ENCODE measurements around the gene ILDR1. TPM values are rescaled to one million over a fixed set of nuclear protein-coding genes. Genes with fewer than 3 reads are reported as not detected.
"Not testable (repeated sequence)": the region's sequence is repeated elsewhere in the genome, so short reads cannot be mapped to it uniquely, and the experiment has no call there.

ILDR1 gene
- polyA plus RNA-seq, 1 donor from 2014 or later, result not detected

GRCh38 chr3:122052968-122053367, 30.9 kb upstream of the ILDR1 start:
- no peak overlapping the region for H2AFZ ChIP-seq (ENCODE audit: low read depth, low read length)
- H3K27ac ChIP-seq (ENCODE audit: low read length), result no peak overlapping the region
- no peaks in the 10 kb centered on the region for H3K9me3 ChIP-seq (ENCODE audit: low read length)
- no peak for TF ChIP-seq EZH2 (IDR thresholded peaks at IDR 0.05; ENCODE audit: borderline replicate concordance, insufficient read depth, low read length, poor library complexity, severe bottlenecking)
- no peak for TF ChIP-seq EP300 (conservative IDR thresholded peaks at IDR 0.05; ENCODE audit: poor library complexity, severe bottlenecking)
- TF ChIP-seq RAD21 (conservative IDR thresholded peaks at IDR 0.05), result no peak
- TF ChIP-seq MXI1 (conservative IDR thresholded peaks at IDR 0.05; ENCODE audit: poor library complexity, severe bottlenecking), result no peak
- no peak for TF ChIP-seq CTCF (IDR thresholded peaks at IDR 0.05; ENCODE audit: poor library complexity, severe bottlenecking)
- no peak for TF ChIP-seq POLR2AphosphoS5 (IDR thresholded peaks at IDR 0.05)
- no peak overlapping the region for H3K4me2 ChIP-seq (ENCODE audit: low read length)
- H3K4me3 ChIP-seq (ENCODE audit: low read length), result no peak overlapping the region
- no peaks in the 10 kb centered on the region for H3K79me2 ChIP-seq (replicated peaks; ENCODE audit: insufficient read depth, low read length)
- no peak overlapping the region for H3K9ac ChIP-seq (ENCODE audit: low read length)
- no peaks in the 10 kb centered on the region for H3K36me3 ChIP-seq (ENCODE audit: insufficient read depth, low read length)
- H4K20me1 ChIP-seq (ENCODE audit: insufficient read depth), result no peaks in the 10 kb centered on the region
- H3K9me2 ChIP-seq (ENCODE audit: insufficient read depth, low read length), result no peaks in the 10 kb centered on the region
- no peaks in the 10 kb centered on the region for H3F3A ChIP-seq (ENCODE audit: insufficient read depth, low read length, poor library complexity, severe bottlenecking)
- H3K27me3 ChIP-seq (ENCODE audit: insufficient read depth, low read depth, low read length), result no peaks in the 10 kb centered on the region

- not testable (repeated sequence) for H3K27me3 ChIP-seq (ENCODE audit: insufficient read depth, low read depth, low read length); H3K9me2 ChIP-seq (ENCODE audit: insufficient read depth, low read length); H3K79me2 ChIP-seq (replicated peaks; ENCODE audit: insufficient read depth, low read length); H3K9ac ChIP-seq (ENCODE audit: low read length); H3F3A ChIP-seq (ENCODE audit: insufficient read depth, low read length, poor library complexity, severe bottlenecking); H2AFZ ChIP-seq (ENCODE audit: low read depth, low read length); H4K20me1 ChIP-seq (ENCODE audit: insufficient read depth); H3K36me3 ChIP-seq (ENCODE audit: insufficient read depth, low read length); H3K4me3 ChIP-seq (ENCODE audit: low read length); H3K27ac ChIP-seq (ENCODE audit: low read length); H3K9me3 ChIP-seq (ENCODE audit: low read length); H3K4me2 ChIP-seq (ENCODE audit: low read length)
Observed at GRCh38 chr3:122047773-122048172, 25.7 kb upstream of the ILDR1 start.

GRCh38 chr3:122047296-122047695, 25.2 kb upstream of the ILDR1 start:
- H3K27ac ChIP-seq (ENCODE audit: low read length); H3K9ac ChIP-seq (ENCODE audit: low read length); H4K20me1 ChIP-seq (ENCODE audit: insufficient read depth); H2AFZ ChIP-seq (ENCODE audit: low read depth, low read length); H3K9me3 ChIP-seq (ENCODE audit: low read length); H3F3A ChIP-seq (ENCODE audit: insufficient read depth, low read length, poor library complexity, severe bottlenecking); H3K9me2 ChIP-seq (ENCODE audit: insufficient read depth, low read length); H3K79me2 ChIP-seq (replicated peaks; ENCODE audit: insufficient read depth, low read length); H3K4me3 ChIP-seq (ENCODE audit: low read length); H3K4me2 ChIP-seq (ENCODE audit: low read length); H3K27me3 ChIP-seq (ENCODE audit: insufficient read depth, low read depth, low read length); H3K36me3 ChIP-seq (ENCODE audit: insufficient read depth, low read length): not testable (repeated sequence)

GRCh38 chr3:122033023-122033422, 11.0 kb upstream of the ILDR1 start:
- TF ChIP-seq CTCF (IDR thresholded peaks at IDR 0.05; ENCODE audit: poor library complexity, severe bottlenecking) (no peak), EP300 (conservative IDR thresholded peaks at IDR 0.05; ENCODE audit: poor library complexity, severe bottlenecking) (no peak), REST (IDR thresholded peaks at IDR 0.05; ENCODE audit: borderline replicate concordance) (no peak), EZH2 (IDR thresholded peaks at IDR 0.05; ENCODE audit: borderline replicate concordance, insufficient read depth, low read length, poor library complexity, severe bottlenecking) (no peak), RAD21 (conservative IDR thresholded peaks at IDR 0.05) (no peak), POLR2AphosphoS5 (IDR thresholded peaks at IDR 0.05) (no peak), TAF1 (IDR thresholded peaks at IDR 0.05; ENCODE audit: low read depth) (no peak), MXI1 (conservative IDR thresholded peaks at IDR 0.05; ENCODE audit: poor library complexity, severe bottlenecking) (no peak), SMC3 (conservative IDR thresholded peaks at IDR 0.05; ENCODE audit: poor library complexity) (no peak)
- Histone ChIP-seq H3K9me3 (ENCODE audit: low read length) (peaks cover 6% of the 10 kb centered on the region), H3K27ac (ENCODE audit: low read length) (no peak overlapping the region)

More at GRCh38 chr3:122033023-122033422, 11.0 kb upstream of the ILDR1 start:
- Histone ChIP-seq H3F3A (ENCODE audit: insufficient read depth, low read length, poor library complexity, severe bottlenecking) (no peaks in the 10 kb centered on the region), H3K79me2 (replicated peaks; ENCODE audit: insufficient read depth, low read length) (no peaks in the 10 kb centered on the region), H2AFZ (ENCODE audit: low read depth, low read length) (no peak overlapping the region), H3K27me3 (ENCODE audit: insufficient read depth, low read depth, low read length) (no peaks in the 10 kb centered on the region), H3K4me2 (ENCODE audit: low read length) (no peak overlapping the region), H3K36me3 (ENCODE audit: insufficient read depth, low read length) (no peaks in the 10 kb centered on the region), H3K9me2 (ENCODE audit: insufficient read depth, low read length) (no peaks in the 10 kb centered on the region), H3K4me3 (ENCODE audit: low read length) (no peak overlapping the region), H3K9ac (ENCODE audit: low read length) (no peak overlapping the region), H4K20me1 (ENCODE audit: insufficient read depth) (no peaks in the 10 kb centered on the region)

Data from neural cell (in vitro differentiated cells).